ENCODE data around the gene EIF1AY.

Gene EIF1AY

DNA sequence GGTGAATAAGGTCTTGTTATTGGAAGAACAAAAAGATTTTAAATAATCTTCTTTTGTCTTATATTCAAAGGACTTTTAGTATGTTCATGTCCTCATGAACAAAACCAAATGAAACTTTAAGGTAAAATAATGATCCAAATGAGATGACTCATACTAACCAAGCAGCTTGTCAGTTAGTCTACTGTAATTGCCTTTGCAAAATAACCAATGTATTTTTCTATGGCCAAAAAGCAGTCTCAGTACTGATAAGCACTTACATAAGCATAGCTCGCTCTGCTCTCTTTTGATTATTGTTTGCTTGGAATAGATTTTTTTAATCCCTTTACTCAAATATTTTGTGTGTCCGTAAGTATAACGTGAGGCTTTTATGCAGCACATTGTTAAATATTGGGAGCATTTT lies 4.3 kb upstream of the EIF1AY start:
- Histone ChIP-seq H3K9ac (ENCODE audit: low read depth, low read length) (no peak overlapping the region), H3K27me3 (ENCODE audit: control insufficient read depth, insufficient read depth, low read length) (no peaks in the 10 kb centered on the region), H3K9me3 (ENCODE audit: control insufficient read depth, insufficient read depth, low read length) (no peaks in the 10 kb centered on the region), H3K36me3 (ENCODE audit: control insufficient read depth, insufficient read depth, low read length) (no peaks in the 10 kb centered on the region), H3K4me3 (ENCODE audit: low read depth, low read length) (no peak overlapping the region), H3K4me1 (ENCODE audit: control insufficient read depth, insufficient read depth, low read length) (no peaks in the 10 kb centered on the region)

DNA sequence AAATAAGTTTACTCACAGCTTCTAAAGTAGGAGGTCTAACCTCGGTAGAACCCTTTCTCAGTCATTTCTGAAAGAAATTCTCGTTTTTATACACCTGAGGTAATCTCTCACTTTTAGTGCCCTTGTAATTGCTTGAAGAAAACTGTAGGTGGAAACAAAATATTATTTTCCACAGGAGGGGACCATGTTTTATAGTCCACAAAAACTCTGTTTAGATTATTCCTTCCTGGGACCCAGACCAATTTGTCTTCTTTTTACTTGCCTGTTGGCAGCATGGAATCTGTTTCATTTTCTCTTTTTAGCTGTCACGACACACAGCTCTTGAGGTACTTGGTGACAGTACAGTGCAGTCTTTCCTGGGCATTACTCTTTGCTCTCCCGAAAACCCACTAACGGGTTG lies 930 bp downstream of the EIF1AY start:
- no peaks in the 10 kb centered on the region for H3K36me3 ChIP-seq (ENCODE audit: control insufficient read depth, insufficient read depth, low read length)
- H3K9me3 ChIP-seq (ENCODE audit: control insufficient read depth, insufficient read depth, low read length): no peaks in the 10 kb centered on the region
- H3K4me1 ChIP-seq (ENCODE audit: control insufficient read depth, insufficient read depth, low read length): no peaks in the 10 kb centered on the region
- H3K9ac ChIP-seq (ENCODE audit: low read depth, low read length): no peak overlapping the region
- H3K4me3 ChIP-seq (ENCODE audit: low read depth, low read length): no peak overlapping the region
- no peaks in the 10 kb centered on the region for H3K27me3 ChIP-seq (ENCODE audit: control insufficient read depth, insufficient read depth, low read length)

DNA sequence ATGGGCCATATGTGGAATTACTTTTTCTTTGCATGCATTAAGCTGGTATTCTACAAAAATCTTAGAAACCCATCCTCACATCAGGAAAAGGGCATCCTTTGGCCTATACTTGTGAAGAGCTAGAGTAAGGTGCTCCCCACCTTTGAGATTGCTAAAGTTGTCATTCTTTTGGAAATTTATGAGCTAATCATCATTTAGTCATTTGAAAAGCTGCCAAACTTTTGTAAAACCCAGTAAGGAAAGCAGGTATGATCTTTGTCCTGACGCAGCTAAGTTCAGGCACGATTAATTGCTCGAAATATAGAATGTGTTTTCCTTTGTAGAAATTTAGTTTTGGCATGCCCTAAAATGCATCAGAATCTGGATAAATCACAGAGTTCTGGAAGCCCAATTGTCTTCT lies 2.6 kb downstream of the EIF1AY start:
- Histone ChIP-seq H3K27me3 (ENCODE audit: control insufficient read depth, insufficient read depth, low read length) (no peaks in the 10 kb centered on the region), H3K36me3 (ENCODE audit: control insufficient read depth, insufficient read depth, low read length) (no peaks in the 10 kb centered on the region), H3K4me3 (ENCODE audit: low read depth, low read length) (no peak overlapping the region), H3K4me1 (ENCODE audit: control insufficient read depth, insufficient read depth, low read length) (no peaks in the 10 kb centered on the region), H3K9me3 (ENCODE audit: control insufficient read depth, insufficient read depth, low read length) (no peaks in the 10 kb centered on the region), H3K9ac (ENCODE audit: low read depth, low read length) (no peak overlapping the region)

DNA sequence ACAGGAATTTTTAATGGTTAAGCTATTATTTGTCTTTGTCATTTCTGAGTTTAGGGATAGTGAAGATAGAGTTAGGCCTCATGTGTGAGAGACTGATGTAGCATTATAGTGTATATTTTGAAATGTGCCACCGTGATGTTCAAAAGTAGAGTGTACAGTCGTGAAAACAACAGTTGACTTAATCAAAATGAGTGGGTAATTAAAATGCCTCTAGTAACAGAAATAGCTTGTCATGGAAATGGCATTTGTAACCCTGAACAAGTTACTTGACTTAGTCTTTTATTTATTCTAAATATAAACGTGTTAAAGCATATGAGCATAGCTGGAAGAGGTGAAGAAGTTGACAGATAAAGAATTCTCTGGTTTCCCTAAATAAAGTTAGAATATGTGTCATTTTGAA lies 6.1 kb downstream of the EIF1AY start:
- H3K4me1 ChIP-seq (ENCODE audit: control insufficient read depth, insufficient read depth, low read length): no peaks in the 10 kb centered on the region
- no peaks in the 10 kb centered on the region for H3K27me3 ChIP-seq (ENCODE audit: control insufficient read depth, insufficient read depth, low read length)
- no peak overlapping the region for H3K4me3 ChIP-seq (ENCODE audit: low read depth, low read length)
- H3K36me3 ChIP-seq (ENCODE audit: control insufficient read depth, insufficient read depth, low read length): no peaks in the 10 kb centered on the region
- H3K9me3 ChIP-seq (ENCODE audit: control insufficient read depth, insufficient read depth, low read length): no peaks in the 10 kb centered on the region
- H3K9ac ChIP-seq (ENCODE audit: low read depth, low read length): no peak overlapping the region

DNA sequence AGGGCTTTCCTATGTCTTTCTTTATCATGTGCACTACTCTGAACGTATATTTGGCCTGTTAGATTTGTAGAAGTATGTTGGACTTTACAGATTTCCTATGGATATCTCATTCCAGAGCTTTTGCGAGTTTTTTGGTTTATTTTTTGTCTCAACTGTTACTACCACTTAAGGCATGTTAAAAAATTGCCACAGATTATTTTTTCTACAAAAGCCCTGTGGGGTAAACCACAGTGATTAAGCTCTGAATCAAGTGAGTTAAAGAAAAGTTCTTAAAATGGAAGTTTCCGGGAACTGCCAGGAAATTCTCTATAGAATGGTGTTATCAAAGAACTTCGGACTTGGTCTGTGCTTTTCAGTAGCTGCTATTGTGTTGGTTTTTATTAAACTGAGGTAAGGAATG lies 10.6 kb downstream of the EIF1AY start:
- no peak overlapping the region for H3K9ac ChIP-seq (ENCODE audit: low read depth, low read length)
- H3K9me3 ChIP-seq (ENCODE audit: control insufficient read depth, insufficient read depth, low read length): no peaks in the 10 kb centered on the region
- no peaks in the 10 kb centered on the region for H3K36me3 ChIP-seq (ENCODE audit: control insufficient read depth, insufficient read depth, low read length)
- H3K27me3 ChIP-seq (ENCODE audit: control insufficient read depth, insufficient read depth, low read length): no peaks in the 10 kb centered on the region
- H3K4me1 ChIP-seq (ENCODE audit: control insufficient read depth, insufficient read depth, low read length): no peaks in the 10 kb centered on the region
- H3K4me3 ChIP-seq (ENCODE audit: low read depth, low read length): no peak overlapping the region
